ENCODE results near the gene ZNF451. TPM values are rescaled to one million over a fixed set of nuclear protein-coding genes. Genes with fewer than 3 reads are reported as not detected.

The ZNF451 gene
- polyA plus RNA-seq, 1 donor from 2014 or later: 60.2 TPM

- Histone ChIP-seq H3K4me3 (ENCODE audit: low read length) (no peak overlapping the region), H3K4me2 (ENCODE audit: low read length) (no peak overlapping the region), H3K9me3 (ENCODE audit: low read length) (no peaks in the 10 kb centered on the region), H2AFZ (ENCODE audit: low read depth, low read length) (no peak overlapping the region), H3K9ac (ENCODE audit: low read length) (no peak overlapping the region), H3K27ac (ENCODE audit: low read length) (no peak overlapping the region), H3K27me3 (ENCODE audit: insufficient read depth, low read depth, low read length) (no peaks in the 10 kb centered on the region), H4K20me1 (ENCODE audit: insufficient read depth) (no peaks in the 10 kb centered on the region), H3F3A (ENCODE audit: insufficient read depth, low read length, poor library complexity, severe bottlenecking) (no peaks in the 10 kb centered on the region), H3K36me3 (ENCODE audit: insufficient read depth, low read length) (peaks cover 8% of the 10 kb centered on the region), H3K79me2 (replicated peaks; ENCODE audit: insufficient read depth, low read length) (no peaks in the 10 kb centered on the region), H3K9me2 (ENCODE audit: insufficient read depth, low read length) (no peaks in the 10 kb centered on the region)
- TF ChIP-seq SMC3 (conservative IDR thresholded peaks at IDR 0.05; ENCODE audit: poor library complexity): no peak
- no peak for TF ChIP-seq MXI1 (conservative IDR thresholded peaks at IDR 0.05; ENCODE audit: poor library complexity, severe bottlenecking)
- no peak for TF ChIP-seq EZH2 (IDR thresholded peaks at IDR 0.05; ENCODE audit: borderline replicate concordance, insufficient read depth, low read length, poor library complexity, severe bottlenecking)
- TF ChIP-seq RAD21 (conservative IDR thresholded peaks at IDR 0.05): no peak
- no peak for TF ChIP-seq EP300 (conservative IDR thresholded peaks at IDR 0.05; ENCODE audit: poor library complexity, severe bottlenecking)
- TF ChIP-seq TAF1 (IDR thresholded peaks at IDR 0.05; ENCODE audit: low read depth): no peak
- TF ChIP-seq CTCF (IDR thresholded peaks at IDR 0.05; ENCODE audit: poor library complexity, severe bottlenecking): no peak
- TF ChIP-seq POLR2AphosphoS5 (IDR thresholded peaks at IDR 0.05): no peak
- TF ChIP-seq REST (IDR thresholded peaks at IDR 0.05; ENCODE audit: borderline replicate concordance): no peak
Observed at GRCh38 chr6:57141451-57142177, 51.6 kb downstream of the ZNF451 start.

- Histone ChIP-seq H3K79me2 (replicated peaks; ENCODE audit: insufficient read depth, low read length) (no peaks in the 10 kb centered on the region), H3K27ac (ENCODE audit: low read length) (no peak overlapping the region), H3F3A (ENCODE audit: insufficient read depth, low read length, poor library complexity, severe bottlenecking) (no peaks in the 10 kb centered on the region), H3K4me2 (ENCODE audit: low read length) (no peak overlapping the region), H2AFZ (ENCODE audit: low read depth, low read length) (no peak overlapping the region), H3K36me3 (ENCODE audit: insufficient read depth, low read length) (peaks cover 8% of the 10 kb centered on the region), H3K9me3 (ENCODE audit: low read length) (no peaks in the 10 kb centered on the region), H4K20me1 (ENCODE audit: insufficient read depth) (no peaks in the 10 kb centered on the region), H3K9me2 (ENCODE audit: insufficient read depth, low read length) (no peaks in the 10 kb centered on the region), H3K4me3 (ENCODE audit: low read length) (no peak overlapping the region), H3K9ac (ENCODE audit: low read length) (no peak overlapping the region), H3K27me3 (ENCODE audit: insufficient read depth, low read depth, low read length) (no peaks in the 10 kb centered on the region)
- TF ChIP-seq TAF1 (IDR thresholded peaks at IDR 0.05; ENCODE audit: low read depth): no peak
Observed at GRCh38 chr6:57142178-57142525, 52.2 kb downstream of the ZNF451 start.

Measured in neural cell (in vitro differentiated cells).